ENCODE measurements around the gene REEP3.

DNA sequence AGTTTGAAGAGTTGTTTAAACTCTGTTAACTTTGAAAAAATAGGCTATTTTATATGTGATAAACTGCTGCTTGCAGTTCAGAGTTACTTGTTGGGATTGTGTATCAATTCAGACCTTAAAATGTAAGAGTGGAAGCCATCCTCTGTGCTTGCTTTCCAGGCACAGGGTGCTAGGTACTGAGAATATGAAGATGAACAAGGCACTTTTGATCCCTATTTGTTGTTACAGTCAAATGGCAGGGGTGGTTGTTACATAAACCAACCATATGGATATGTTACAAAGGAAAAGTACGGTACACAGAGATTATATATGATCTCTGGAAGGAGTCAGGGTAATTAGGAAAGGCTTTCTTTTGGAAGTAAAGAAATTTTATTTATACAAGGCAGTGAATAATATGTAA lies 63.8 kb downstream of the REEP3 start:
- TF ChIP-seq, protein P1, sequence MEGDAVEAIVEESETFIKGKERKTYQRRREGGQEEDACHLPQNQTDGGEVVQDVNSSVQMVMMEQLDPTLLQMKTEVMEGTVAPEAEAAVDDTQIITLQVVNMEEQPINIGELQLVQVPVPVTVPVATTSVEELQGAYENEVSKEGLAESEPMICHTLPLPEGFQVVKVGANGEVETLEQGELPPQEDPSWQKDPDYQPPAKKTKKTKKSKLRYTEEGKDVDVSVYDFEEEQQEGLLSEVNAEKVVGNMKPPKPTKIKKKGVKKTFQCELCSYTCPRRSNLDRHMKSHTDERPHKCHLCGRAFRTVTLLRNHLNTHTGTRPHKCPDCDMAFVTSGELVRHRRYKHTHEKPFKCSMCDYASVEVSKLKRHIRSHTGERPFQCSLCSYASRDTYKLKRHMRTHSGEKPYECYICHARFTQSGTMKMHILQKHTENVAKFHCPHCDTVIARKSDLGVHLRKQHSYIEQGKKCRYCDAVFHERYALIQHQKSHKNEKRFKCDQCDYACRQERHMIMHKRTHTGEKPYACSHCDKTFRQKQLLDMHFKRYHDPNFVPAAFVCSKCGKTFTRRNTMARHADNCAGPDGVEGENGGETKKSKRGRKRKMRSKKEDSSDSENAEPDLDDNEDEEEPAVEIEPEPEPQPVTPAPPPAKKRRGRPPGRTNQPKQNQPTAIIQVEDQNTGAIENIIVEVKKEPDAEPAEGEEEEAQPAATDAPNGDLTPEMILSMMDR (conservative IDR thresholded peaks at IDR 0.05 in 1 of 2, IDR thresholded peaks at IDR 0.05 in 1 of 2; ENCODE audit: extremely low read depth in 1 of 2, insufficient read depth in 1 of 2, low read depth in 1 of 2, low read length in 2 of 2) = no peak
- TF ChIP-seq EZH2 (IDR thresholded peaks at IDR 0.05; ENCODE audit: borderline replicate concordance, low read length) = no peak
